IPS-15b (cell line): ENCODE results near the gene TEX14.
"Not testable (repeated sequence)": the region's sequence is repeated elsewhere in the genome, so short reads cannot be mapped to it uniquely, and the experiment has no call there.

Experiments
- H3K27me3 ChIP-seq: one replicate; pipeline ENCODE4 v1.6.1; 2013; ENCODE audit warnings: low read length; ENCODE audit not compliant: control insufficient read depth, insufficient read depth
- H3K36me3 ChIP-seq: one replicate; pipeline ENCODE4 v1.6.1; 2013; ENCODE audit warnings: low read length; ENCODE audit not compliant: control insufficient read depth, insufficient read depth
- H3K4me1 ChIP-seq: one replicate; pipeline ENCODE4 v1.6.1; 2013; ENCODE audit warnings: mild to moderate bottlenecking, low read length; ENCODE audit not compliant: control insufficient read depth, insufficient read depth
- H3K4me3 ChIP-seq: one replicate; pipeline ENCODE4 v1.5.1; 2013; ENCODE audit warnings: low read depth, low read length
- H3K9ac ChIP-seq: one replicate; pipeline ENCODE4 v1.6.1; 2013; ENCODE audit warnings: low read depth, mild to moderate bottlenecking, low read length
- H3K9me3 ChIP-seq: one replicate; pipeline ENCODE4 v1.6.1; 2013; ENCODE audit warnings: mild to moderate bottlenecking, low read length; ENCODE audit not compliant: control insufficient read depth, insufficient read depth

TEX14 gene

DNA sequence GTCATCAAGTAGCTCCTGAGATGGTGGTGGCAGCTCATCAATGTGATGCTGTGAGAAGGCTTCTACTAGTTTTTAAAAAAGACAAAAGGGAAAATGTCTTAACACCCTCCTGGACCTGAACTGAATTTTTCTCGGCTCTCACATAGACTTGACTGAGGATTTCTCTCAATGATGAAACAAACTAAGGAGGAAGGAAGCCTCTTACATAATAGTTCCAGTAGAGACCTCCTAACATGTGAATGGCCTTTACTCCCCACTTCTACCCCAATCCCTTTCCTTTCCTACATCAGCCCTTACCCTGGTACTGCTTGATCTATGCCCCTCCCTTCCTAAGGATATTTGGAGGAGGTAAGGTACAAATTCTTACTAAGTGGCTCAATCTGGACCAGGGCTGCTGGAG, 122.6 kb downstream of the TEX14 start:
- no peaks in the 10 kb centered on the region for H3K36me3 ChIP-seq
- H3K4me3 ChIP-seq = no peak overlapping the region
- H3K9me3 ChIP-seq = no peaks in the 10 kb centered on the region
- H3K27me3 ChIP-seq = no peaks in the 10 kb centered on the region
- no peak overlapping the region for H3K9ac ChIP-seq
- H3K4me1 ChIP-seq = peaks cover 15% of the 10 kb centered on the region

DNA sequence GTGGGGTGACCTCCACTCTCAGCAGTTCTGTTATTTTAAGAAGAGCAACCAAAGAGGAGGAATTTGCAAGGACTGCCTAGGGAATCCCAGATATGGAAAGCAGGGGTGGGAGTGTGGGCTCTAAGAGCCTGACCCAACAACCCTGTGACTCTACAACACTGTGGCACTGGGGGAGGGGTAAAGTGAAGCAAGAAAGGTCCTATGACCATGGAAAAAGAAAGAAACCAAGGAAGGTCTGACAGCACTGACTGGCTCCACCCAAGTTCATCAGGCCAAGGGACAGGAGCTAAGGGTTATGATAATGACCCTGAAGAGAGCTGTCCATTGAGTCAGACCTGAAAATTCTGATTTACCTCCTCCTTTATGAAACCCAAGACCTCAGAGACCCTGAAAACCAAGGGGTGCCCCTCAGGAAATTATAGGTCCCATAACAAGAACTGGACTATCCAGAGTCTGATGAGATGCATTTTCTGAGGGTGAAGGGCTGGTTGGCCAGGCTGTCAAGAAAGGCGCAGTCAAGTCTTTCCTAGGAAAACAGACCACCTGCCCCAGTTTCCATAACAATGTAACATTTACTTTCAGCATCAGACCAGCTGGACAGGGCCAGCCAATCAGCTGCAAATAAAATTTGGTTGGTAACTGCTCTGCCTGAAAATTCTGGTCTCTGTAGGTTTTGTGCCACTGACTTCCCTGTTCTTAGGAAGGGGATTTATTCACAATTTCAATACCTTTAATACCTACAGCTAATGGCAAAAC, 123.6 kb downstream of the TEX14 start:
- no peaks in the 10 kb centered on the region for H3K36me3 ChIP-seq
- peaks cover 15% of the 10 kb centered on the region for H3K4me1 ChIP-seq
- no peaks in the 10 kb centered on the region for H3K27me3 ChIP-seq
- H3K9ac ChIP-seq = no peak overlapping the region
- H3K4me3 ChIP-seq = no peak overlapping the region
- H3K9me3 ChIP-seq = no peaks in the 10 kb centered on the region

DNA sequence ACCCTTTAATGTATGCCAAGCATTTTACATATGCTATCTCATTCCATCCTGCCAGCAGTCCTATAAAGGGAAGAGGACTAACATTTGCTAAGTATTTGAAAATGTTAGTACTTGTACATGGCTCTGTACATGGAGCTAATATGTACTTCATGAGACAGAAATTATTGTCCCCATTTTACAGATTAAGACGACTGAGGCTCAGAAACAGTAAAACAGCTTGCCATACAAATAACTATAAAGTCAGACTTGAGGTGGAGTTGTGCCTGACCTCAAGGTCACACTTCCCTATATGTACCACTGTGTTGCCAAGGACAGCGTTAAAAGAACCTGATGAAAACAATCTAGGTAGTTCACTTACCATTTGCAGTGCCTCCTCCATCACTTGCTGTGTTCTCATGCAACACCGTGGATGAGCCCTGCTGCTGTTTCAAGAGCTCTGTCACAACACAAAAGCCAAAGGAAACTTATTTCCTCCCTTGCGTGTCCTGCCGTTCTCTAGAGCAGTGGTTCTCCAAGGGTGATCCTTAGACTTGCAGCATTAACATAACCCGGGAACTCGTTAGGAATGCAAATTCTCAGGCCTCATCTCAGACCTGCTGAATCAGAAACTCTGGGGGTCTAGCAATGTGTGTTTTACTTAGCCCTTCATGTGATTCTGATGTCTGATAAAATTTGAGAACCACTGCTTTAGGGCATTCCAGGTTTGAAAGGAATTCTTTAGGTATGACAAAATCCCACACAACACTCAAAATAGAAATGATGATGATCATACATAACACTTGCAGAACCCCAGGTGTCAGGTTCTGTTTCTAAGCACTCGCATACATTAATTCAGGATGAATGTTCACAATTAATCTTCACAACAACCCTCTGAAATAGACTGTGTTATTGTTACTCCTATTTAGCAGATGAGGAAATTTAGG, 126.2 kb downstream of the TEX14 start:
- Histone ChIP-seq H3K9me3 (no peaks in the 10 kb centered on the region), H3K9ac (no peak overlapping the region), H3K27me3 (no peaks in the 10 kb centered on the region), H3K4me1 (peaks cover 15% of the 10 kb centered on the region), H3K36me3 (no peaks in the 10 kb centered on the region), H3K4me3 (peak overlapping the region; percentile 18)

DNA sequence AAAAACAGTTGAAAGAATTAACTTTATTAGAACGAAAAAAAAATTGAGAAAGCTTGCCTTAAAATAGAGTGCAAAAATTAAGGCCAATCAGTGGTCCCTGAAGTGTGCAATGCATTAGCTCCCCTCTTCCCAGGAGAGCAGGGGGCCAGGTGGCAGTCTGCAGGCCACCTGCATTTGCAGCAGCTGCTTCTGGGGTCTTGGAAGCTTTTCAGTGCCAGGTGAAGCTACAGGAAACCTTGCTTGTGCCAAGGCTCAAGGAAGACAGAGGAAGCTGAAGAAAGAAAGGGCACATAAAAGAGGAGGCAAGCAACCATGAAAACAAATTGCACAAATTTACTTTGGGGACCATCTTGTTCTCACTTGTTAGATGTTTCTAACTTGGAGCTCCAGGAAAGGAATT, 126.9 kb downstream of the TEX14 start:
- Histone ChIP-seq H3K27me3 (no peaks in the 10 kb centered on the region), H3K4me3 (no peak overlapping the region), H3K9me3 (no peaks in the 10 kb centered on the region), H3K9ac (no peak overlapping the region), H3K36me3 (no peaks in the 10 kb centered on the region), H3K4me1 (peaks cover 15% of the 10 kb centered on the region)

DNA sequence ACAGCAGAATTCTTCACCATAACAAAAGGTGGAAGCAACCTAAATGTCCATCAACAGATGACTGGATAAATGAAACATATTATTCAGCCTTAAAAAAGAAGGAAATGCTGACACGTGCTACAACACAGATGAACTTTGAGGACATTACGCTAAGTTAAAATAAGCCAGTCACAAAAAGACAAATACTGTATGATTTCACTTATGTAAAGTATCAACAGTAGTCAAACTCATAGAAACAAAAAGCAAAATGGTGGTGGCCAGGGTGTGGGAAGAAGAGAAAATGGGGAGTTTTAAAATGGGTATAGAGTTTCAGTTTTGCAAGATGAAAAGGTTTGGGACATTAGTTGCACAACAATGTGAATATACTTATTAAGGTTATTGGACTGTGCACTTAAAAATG, 127.6 kb downstream of the TEX14 start:
- Histone ChIP-seq H3K9ac (no peak overlapping the region), H3K4me3 (no peak overlapping the region), H3K27me3 (no peaks in the 10 kb centered on the region), H3K4me1 (peaks cover 15% of the 10 kb centered on the region), H3K9me3 (no peaks in the 10 kb centered on the region), H3K36me3 (no peaks in the 10 kb centered on the region)

DNA sequence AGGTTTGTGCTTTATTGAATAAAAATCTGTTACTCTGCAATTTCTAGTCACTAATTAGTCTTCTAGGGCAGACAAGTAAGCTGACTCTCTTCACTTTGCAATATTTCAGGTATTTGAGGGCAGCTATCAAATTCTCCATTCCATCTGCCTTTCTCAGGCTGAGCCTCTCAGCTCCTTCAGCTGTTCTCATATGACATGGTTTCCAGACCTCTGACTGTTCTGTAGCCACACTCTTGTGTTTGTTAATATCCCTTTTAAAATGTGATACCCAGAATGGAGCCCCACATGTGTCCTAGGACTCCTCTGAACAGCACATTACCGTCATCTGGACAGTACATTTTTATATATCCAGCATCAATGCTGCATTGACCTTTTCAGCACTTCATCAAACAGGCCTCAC, 131.3 kb downstream of the TEX14 start:
- H3K9me3 ChIP-seq = no peaks in the 10 kb centered on the region
- H3K36me3 ChIP-seq = no peaks in the 10 kb centered on the region
- no peak overlapping the region for H3K4me3 ChIP-seq
- H3K4me1 ChIP-seq = peaks cover 7% of the 10 kb centered on the region
- H3K27me3 ChIP-seq = no peaks in the 10 kb centered on the region
- H3K9ac ChIP-seq = no peak overlapping the region

DNA sequence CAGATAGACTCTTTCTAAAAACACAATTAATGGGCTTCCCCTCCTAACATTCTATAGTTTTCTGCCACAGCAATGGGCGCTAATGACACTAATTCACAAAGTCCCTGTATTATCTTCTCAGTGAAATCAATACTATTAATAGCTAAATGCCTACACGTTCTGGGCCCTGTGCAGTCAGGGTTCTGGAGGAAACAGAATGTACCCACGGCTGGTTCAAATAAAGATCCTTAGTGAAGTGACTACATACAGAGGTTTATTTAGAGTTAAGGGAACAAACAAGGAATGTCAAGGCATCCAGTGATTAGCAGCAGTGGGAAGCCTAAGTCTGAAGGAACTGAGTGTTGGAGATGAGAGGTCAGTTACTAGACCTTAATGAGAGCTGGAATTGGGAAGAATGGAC, 133.9 kb downstream of the TEX14 start:
- Histone ChIP-seq H3K9me3 (no peaks in the 10 kb centered on the region), H3K4me3 (no peak overlapping the region), H3K4me1 (no peaks in the 10 kb centered on the region), H3K9ac (no peak overlapping the region), H3K27me3 (no peaks in the 10 kb centered on the region), H3K36me3 (no peaks in the 10 kb centered on the region)

DNA sequence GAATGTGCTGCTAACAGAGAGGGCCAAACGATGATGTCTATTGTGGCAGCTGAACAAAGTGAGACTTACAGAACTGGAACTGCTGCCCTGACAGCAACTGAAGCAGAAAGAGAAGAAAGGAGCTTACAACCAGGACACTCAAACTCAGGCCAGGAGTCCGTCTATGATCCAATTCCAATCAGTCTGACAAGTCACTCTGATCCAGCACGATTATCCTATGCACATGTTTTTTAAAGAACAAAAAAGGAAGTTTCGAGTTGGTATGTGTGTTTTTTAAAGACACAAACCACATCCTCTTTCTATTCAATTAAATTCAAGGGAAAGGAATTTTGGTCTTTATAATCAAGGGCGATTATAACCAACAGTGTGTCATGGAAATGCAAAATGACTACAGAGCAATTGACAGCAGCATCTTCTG, 135.0 kb downstream of the TEX14 start:
- no peak overlapping the region for H3K9ac ChIP-seq
- no peaks in the 10 kb centered on the region for H3K4me1 ChIP-seq
- H3K9me3 ChIP-seq = no peaks in the 10 kb centered on the region
- no peaks in the 10 kb centered on the region for H3K27me3 ChIP-seq
- no peak overlapping the region for H3K4me3 ChIP-seq
- no peaks in the 10 kb centered on the region for H3K36me3 ChIP-seq

DNA sequence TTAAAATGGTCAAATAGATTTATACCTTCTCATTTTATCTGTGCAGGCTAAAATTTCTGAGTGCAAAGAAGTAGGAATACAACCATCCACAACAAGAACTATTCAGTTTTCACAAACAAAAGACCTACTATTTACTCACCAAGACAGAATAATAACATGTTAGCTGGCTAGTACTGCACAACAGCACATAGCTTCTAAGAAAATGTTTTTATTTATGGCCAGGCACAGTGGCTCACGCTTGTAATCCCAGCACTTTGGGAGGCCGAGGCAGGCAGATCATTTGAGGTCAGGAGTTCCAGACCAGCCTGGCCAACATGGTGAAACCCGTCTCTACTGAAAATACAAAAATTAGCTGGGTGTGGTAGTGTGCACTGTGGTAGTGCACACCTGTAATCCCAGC, 136.7 kb downstream of the TEX14 start:
- H3K9me3 ChIP-seq, H3K4me1 ChIP-seq, H3K36me3 ChIP-seq, H3K4me3 ChIP-seq, H3K9ac ChIP-seq, H3K27me3 ChIP-seq: not testable (repeated sequence)

DNA sequence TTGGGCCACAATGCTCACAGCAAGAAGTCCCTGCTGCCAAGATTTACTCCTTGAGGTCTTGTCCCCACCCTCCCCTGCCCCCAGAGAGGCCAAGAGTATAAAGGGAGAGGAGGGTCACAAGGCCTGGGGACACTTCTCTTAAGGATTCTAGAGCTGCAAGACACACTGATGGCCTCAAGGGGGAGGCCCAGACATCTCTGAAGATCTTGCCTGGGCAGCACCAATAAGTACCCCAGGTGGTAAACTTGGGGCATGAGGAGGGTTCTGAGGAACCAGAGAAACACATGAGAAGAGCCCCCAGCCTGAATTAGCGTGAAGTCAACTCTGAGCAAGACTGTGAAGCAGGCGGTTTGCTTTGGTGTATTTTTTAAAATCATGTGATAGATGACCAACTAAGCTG, 150.6 kb downstream of the TEX14 start:
- Histone ChIP-seq H3K4me3 (no peak overlapping the region), H3K4me1 (no peaks in the 10 kb centered on the region), H3K36me3 (no peaks in the 10 kb centered on the region)

DNA sequence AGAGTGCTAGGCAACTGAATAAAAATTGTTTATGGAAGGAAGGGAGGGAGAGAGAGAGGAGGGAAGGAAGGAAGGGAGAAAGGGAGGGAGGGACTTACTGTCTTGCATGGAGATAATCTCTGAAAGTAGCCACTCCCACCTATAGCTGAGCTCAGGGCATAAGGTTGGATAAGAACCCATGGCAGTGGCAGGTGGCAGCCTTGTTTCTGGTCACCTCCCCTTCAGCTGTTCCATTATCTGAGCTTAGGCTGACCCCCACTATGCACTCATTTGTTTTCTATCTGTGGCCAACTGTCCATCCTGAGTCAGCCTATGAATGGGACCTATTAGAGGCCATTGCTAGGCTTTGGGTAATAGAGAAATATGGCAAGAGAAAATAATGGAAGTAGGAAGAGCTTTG, 152.1 kb downstream of the TEX14 start:
- H3K27me3 ChIP-seq = peaks cover 2% of the 10 kb centered on the region
- no peaks in the 10 kb centered on the region for H3K4me1 ChIP-seq
- no peaks in the 10 kb centered on the region for H3K36me3 ChIP-seq
- no peak overlapping the region for H3K9ac ChIP-seq
- H3K9me3 ChIP-seq = no peaks in the 10 kb centered on the region
- no peak overlapping the region for H3K4me3 ChIP-seq

More for the DNA sequence above, 150.6 kb downstream of the TEX14 start:
- no peaks in the 10 kb centered on the region for H3K9me3 ChIP-seq
- H3K27me3 ChIP-seq = peaks cover 2% of the 10 kb centered on the region
- no peak overlapping the region for H3K9ac ChIP-seq
